ENCODE results near the gene CDC14A.

- TF ChIP-seq CTCF (IDR thresholded peaks at IDR 0.05) (no peak), POLR2A (IDR thresholded peaks at IDR 0.05) (no peak)
Measured at GRCh38 chr1:100557606-100557953, 205.3 kb downstream of the CDC14A start.

Measured in tibial nerve (tissue), 3 donors.